Testis (tissue), 2 donors: ENCODE data around the gene GET4.

Experiments
- POLR2A ChIP-seq: fragments of 450-650 bp; IDR thresholded peaks from one replicate; pipeline ENCODE4 v1.6.1; 2017; ENCODE audit warnings: antibody characterized with exemption, mild to moderate bottlenecking, moderate library complexity
- TF ChIP-seq, protein P1 (sequence below), 3 experiments: fragments of 450-650 bp in 2 of 3; fragments of 200-600 bp in 1 of 3; sonication (generic) in 1 of 3; IDR thresholded peaks; one replicate each; pipeline ENCODE4 v1.5.1; 2016 to 2019; ENCODE audit warnings: antibody characterized with exemption in 3 of 3, mild to moderate bottlenecking in 2 of 3, moderate library complexity in 1 of 3

DNA sequence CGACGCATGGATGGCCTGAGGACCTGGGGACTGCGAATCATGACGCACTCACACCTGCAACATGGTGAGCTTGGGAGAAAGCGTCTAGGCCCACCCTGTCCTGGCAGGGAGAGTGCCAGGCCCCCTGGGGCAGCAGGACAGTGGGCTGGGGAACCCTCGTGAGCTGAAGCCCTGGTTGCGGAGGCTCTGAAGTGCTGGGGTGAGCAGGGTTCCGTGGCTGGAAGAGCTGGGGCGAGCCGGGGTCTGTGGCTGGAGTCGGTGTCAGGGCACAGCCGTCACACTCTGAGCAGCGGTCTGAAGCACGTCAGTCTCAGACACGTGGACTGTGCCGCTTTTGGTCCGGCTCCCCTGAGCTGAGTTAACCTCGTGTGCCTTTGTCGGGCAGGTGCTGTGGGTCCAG, 39.4 kb upstream of the GET4 start:
- TF ChIP-seq, protein P1, sequence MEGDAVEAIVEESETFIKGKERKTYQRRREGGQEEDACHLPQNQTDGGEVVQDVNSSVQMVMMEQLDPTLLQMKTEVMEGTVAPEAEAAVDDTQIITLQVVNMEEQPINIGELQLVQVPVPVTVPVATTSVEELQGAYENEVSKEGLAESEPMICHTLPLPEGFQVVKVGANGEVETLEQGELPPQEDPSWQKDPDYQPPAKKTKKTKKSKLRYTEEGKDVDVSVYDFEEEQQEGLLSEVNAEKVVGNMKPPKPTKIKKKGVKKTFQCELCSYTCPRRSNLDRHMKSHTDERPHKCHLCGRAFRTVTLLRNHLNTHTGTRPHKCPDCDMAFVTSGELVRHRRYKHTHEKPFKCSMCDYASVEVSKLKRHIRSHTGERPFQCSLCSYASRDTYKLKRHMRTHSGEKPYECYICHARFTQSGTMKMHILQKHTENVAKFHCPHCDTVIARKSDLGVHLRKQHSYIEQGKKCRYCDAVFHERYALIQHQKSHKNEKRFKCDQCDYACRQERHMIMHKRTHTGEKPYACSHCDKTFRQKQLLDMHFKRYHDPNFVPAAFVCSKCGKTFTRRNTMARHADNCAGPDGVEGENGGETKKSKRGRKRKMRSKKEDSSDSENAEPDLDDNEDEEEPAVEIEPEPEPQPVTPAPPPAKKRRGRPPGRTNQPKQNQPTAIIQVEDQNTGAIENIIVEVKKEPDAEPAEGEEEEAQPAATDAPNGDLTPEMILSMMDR (IDR thresholded peaks at IDR 0.05) = no peak
- no peak for TF ChIP-seq POLR2A
